Loucy (cell line): ENCODE measurements around the gene TMCO6.

Experiments used
- H2AFZ ChIP-seq: fragments of 200-600 bp; sonication (generic); 2 replicates; pipeline ENCODE4 v1.6.0; 2016; ENCODE audit warnings: antibody characterized with exemption, mild to moderate bottlenecking, low read length, moderate library complexity
- H3F3A ChIP-seq: fragments of 200-600 bp; 2 replicates; pipeline ENCODE4 v1.6.0; 2016; ENCODE audit warnings: antibody characterized with exemption, low read depth, mild to moderate bottlenecking
- H3K27me3 ChIP-seq: fragments of 200-600 bp; sonication (generic); 2 replicates; pipeline ENCODE4 v1.6.1; 2014; ENCODE audit warnings: low read length, mild to moderate bottlenecking; ENCODE audit not compliant: insufficient read depth, poor library complexity, severe bottlenecking
- H3K36me3 ChIP-seq: fragments of 200-600 bp; sonication (generic); 2 replicates; pipeline ENCODE4 v1.6.1; 2016; ENCODE audit warnings: low read length; ENCODE audit not compliant: insufficient read depth
- H3K4me1 ChIP-seq: fragments of 200-600 bp; sonication (generic); 2 replicates; pipeline ENCODE4 v1.5.1; 2014; ENCODE audit warnings: low read length, mild to moderate bottlenecking; ENCODE audit not compliant: insufficient read depth, poor library complexity, severe bottlenecking
- H3K4me2 ChIP-seq: fragments of 200-600 bp; sonication (generic); 2 replicates; pipeline ENCODE4 v1.6.0; 2014; ENCODE audit warnings: antibody characterized with exemption, low read length, low read depth, mild to moderate bottlenecking; ENCODE audit not compliant: poor library complexity, severe bottlenecking
- H3K4me3 ChIP-seq: fragments of 200-600 bp; sonication (generic); 2 replicates; pipeline ENCODE4 v1.5.1; 2014; ENCODE audit warnings: low read length, mild to moderate bottlenecking, mixed read lengths; ENCODE audit not compliant: poor library complexity, severe bottlenecking
- H3K79me2 ChIP-seq: fragments of 200-600 bp; sonication (generic); 2 replicates; pipeline ENCODE4 v1.6.1; 2014; ENCODE audit warnings: low read length; ENCODE audit not compliant: insufficient read depth
- H3K9ac ChIP-seq: fragments of 200-600 bp; sonication (generic); 2 replicates; pipeline ENCODE4 v1.6.0; 2014; ENCODE audit warnings: mild to moderate bottlenecking, low read depth, low read length, moderate library complexity; ENCODE audit not compliant: poor library complexity, severe bottlenecking
- H3K9me2 ChIP-seq: fragments of 200-600 bp; sonication (generic); replicated peaks from 2 replicates; pipeline ENCODE4 v1.6.1; 2016; ENCODE audit warnings: low read depth, low read length, mixed read lengths
- H3K9me3 ChIP-seq: fragments of 200-600 bp; sonication (generic); 2 replicates; pipeline ENCODE4 v1.6.1; 2014; ENCODE audit warnings: mild to moderate bottlenecking, antibody characterized with exemption, low read length, low read depth; ENCODE audit not compliant: insufficient read depth
- H4K20me1 ChIP-seq: fragments of 200-600 bp; sonication (generic); 2 replicates; pipeline ENCODE4 v1.6.0; 2014; ENCODE audit warnings: antibody characterized with exemption, low read length, mild to moderate bottlenecking; ENCODE audit not compliant: insufficient read depth, poor library complexity, severe bottlenecking
- CTCF ChIP-seq: fragments of 200-600 bp; sonication (generic); conservative IDR thresholded peaks from 2 replicates; pipeline ENCODE4 v1.5.1; 2014; ENCODE audit warnings: mild to moderate bottlenecking, antibody characterized with exemption, low read length
- EZH2phosphoT487 ChIP-seq: fragments of 200-600 bp; IDR thresholded peaks from 2 replicates; pipeline ENCODE4 v1.6.1; 2018; ENCODE audit warnings: antibody characterized with exemption, mild to moderate bottlenecking, moderate library complexity, borderline replicate concordance

The TMCO6 gene

GRCh38 chr5:140674211-140674610, 35.0 kb downstream of the TMCO6 start:
- H3K4me1 ChIP-seq = no peaks in the 10 kb centered on the region
- no peaks in the 10 kb centered on the region for H3K9me2 ChIP-seq
- H2AFZ ChIP-seq = no peak overlapping the region
- peaks cover 1% of the 10 kb centered on the region; the same call in 1 of the 2 replicates for H3K79me2 ChIP-seq
- no peaks in the 10 kb centered on the region for H3K27me3 ChIP-seq
- peaks cover 73% of the 10 kb centered on the region; the same call in 1 of the 2 replicates for H3K36me3 ChIP-seq
- no peak for TF ChIP-seq EZH2phosphoT487
- TF ChIP-seq CTCF = no peak
- no peak overlapping the region for H3K4me2 ChIP-seq
- no peaks in the 10 kb centered on the region for H4K20me1 ChIP-seq
- H3K9ac ChIP-seq = no peak overlapping the region
- no peaks in the 10 kb centered on the region for H3F3A ChIP-seq
- no peaks in the 10 kb centered on the region for H3K9me3 ChIP-seq
- no peak overlapping the region for H3K4me3 ChIP-seq

GRCh38 chr5:140674629-140675028, 35.4 kb downstream of the TMCO6 start:
- H3K4me1 ChIP-seq = no peaks in the 10 kb centered on the region
- H3K79me2 ChIP-seq = no peaks in the 10 kb centered on the region
- H4K20me1 ChIP-seq = no peaks in the 10 kb centered on the region
- no peaks in the 10 kb centered on the region for H3F3A ChIP-seq
- no peak overlapping the region for H2AFZ ChIP-seq
- TF ChIP-seq EZH2phosphoT487 (no peak), CTCF (no peak)
- H3K9me2 ChIP-seq = no peaks in the 10 kb centered on the region
- no peaks in the 10 kb centered on the region for H3K27me3 ChIP-seq
- H3K9me3 ChIP-seq = no peaks in the 10 kb centered on the region
- no peak overlapping the region for H3K4me3 ChIP-seq
- no peak overlapping the region for H3K9ac ChIP-seq
- no peak overlapping the region for H3K4me2 ChIP-seq
- H3K36me3 ChIP-seq = peaks cover 73% of the 10 kb centered on the region; the same call in 1 of the 2 replicates

GRCh38 chr5:140677947-140678346, 38.7 kb downstream of the TMCO6 start:
- Histone ChIP-seq H3K79me2 (no peaks in the 10 kb centered on the region), H3F3A (no peaks in the 10 kb centered on the region), H3K4me2 (no peak overlapping the region), H3K4me3 (no peak overlapping the region), H4K20me1 (no peaks in the 10 kb centered on the region), H3K9me3 (no peaks in the 10 kb centered on the region), H3K4me1 (no peaks in the 10 kb centered on the region), H2AFZ (no peak overlapping the region), H3K9ac (no peak overlapping the region), H3K36me3 (peaks cover 66% of the 10 kb centered on the region), H3K27me3 (no peaks in the 10 kb centered on the region), H3K9me2 (no peaks in the 10 kb centered on the region)
- TF ChIP-seq EZH2phosphoT487 (no peak), CTCF (no peak)
